ENCODE data around the gene APOC1. TPM values are rescaled to one million over a fixed set of nuclear protein-coding genes. Genes with fewer than 3 reads are reported as not detected.

Gene APOC1
- total RNA-seq, 4 donors from 2014 or later, result 3.0 to 7.4 (median 3.5) TPM; not detected in 1

DNA sequence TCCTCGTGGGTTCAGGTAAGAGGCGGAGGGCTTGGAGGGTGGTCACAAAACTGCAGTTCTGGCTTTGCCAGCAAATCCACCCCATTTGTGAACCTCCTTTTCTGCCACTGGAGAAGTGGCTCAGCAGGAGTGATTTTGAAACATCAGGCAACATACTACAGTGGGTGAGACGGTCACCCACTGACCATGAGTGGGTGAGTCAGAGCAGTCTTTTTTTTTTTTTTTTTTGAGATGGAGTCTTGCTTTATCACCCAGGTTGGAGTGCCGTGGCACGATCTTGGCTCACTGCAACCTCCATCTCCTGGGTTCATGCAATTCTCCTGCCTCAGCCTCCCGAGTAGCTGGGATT is 20.4 kb upstream of the APOC1 start:
- no peak overlapping the region for H3K4me3 ChIP-seq
- no peak for TF ChIP-seq POLR2A (IDR thresholded peaks at IDR 0.05)
- TF ChIP-seq, protein P1, sequence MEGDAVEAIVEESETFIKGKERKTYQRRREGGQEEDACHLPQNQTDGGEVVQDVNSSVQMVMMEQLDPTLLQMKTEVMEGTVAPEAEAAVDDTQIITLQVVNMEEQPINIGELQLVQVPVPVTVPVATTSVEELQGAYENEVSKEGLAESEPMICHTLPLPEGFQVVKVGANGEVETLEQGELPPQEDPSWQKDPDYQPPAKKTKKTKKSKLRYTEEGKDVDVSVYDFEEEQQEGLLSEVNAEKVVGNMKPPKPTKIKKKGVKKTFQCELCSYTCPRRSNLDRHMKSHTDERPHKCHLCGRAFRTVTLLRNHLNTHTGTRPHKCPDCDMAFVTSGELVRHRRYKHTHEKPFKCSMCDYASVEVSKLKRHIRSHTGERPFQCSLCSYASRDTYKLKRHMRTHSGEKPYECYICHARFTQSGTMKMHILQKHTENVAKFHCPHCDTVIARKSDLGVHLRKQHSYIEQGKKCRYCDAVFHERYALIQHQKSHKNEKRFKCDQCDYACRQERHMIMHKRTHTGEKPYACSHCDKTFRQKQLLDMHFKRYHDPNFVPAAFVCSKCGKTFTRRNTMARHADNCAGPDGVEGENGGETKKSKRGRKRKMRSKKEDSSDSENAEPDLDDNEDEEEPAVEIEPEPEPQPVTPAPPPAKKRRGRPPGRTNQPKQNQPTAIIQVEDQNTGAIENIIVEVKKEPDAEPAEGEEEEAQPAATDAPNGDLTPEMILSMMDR (IDR thresholded peaks at IDR 0.05), result no peak
- H3K27me3 ChIP-seq, result no peaks in the 10 kb centered on the region
- H3K4me1 ChIP-seq, result peaks cover 4 to 14% of the 10 kb centered on the region in 2 donors
- H3K9me3 ChIP-seq, result no peaks in the 10 kb centered on the region
- intact Hi-C loops (cut with DNase I; ENCODE audit: low total_unique reads), result no loop called here
- DNase-seq, result no peak
- H3K36me3 ChIP-seq, result no peaks in the 10 kb centered on the region
- no peak overlapping the region for H3K27ac ChIP-seq

DNA sequence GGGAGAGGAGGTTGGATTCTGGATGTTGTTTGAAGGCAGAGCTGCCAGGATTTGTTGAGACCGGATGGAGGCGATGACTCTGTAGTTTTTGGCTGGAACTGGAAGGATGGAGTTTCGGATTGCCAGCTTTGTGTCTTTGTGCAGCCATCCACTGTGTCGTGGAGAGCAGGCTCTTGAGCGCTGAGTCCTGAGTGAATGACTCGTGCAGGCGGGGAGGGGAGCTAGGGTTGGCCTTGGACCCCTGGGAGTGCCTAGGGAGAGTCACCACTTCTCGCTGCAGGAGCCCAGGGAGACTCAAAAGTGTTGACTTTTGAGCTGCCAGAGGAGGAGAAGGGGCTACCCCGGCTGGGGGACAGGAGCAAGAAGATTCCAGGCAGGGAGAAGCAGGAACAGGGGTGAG is 19.5 kb upstream of the APOC1 start:
- peaks cover 0 to 10% of the 10 kb centered on the region in 2 donors for H3K4me1 ChIP-seq
- no peak for TF ChIP-seq POLR2A (IDR thresholded peaks at IDR 0.05)
- TF ChIP-seq, protein P1 (IDR thresholded peaks at IDR 0.05), result no peak
- H3K27me3 ChIP-seq, result no peaks in the 10 kb centered on the region
- no peak for DNase-seq
- no peak overlapping the region for H3K4me3 ChIP-seq
- H3K27ac ChIP-seq, result no peak overlapping the region
- intact Hi-C loops (cut with DNase I; ENCODE audit: low total_unique reads), result no loop called here
- no peaks in the 10 kb centered on the region for H3K9me3 ChIP-seq
- no peaks in the 10 kb centered on the region for H3K36me3 ChIP-seq

DNA sequence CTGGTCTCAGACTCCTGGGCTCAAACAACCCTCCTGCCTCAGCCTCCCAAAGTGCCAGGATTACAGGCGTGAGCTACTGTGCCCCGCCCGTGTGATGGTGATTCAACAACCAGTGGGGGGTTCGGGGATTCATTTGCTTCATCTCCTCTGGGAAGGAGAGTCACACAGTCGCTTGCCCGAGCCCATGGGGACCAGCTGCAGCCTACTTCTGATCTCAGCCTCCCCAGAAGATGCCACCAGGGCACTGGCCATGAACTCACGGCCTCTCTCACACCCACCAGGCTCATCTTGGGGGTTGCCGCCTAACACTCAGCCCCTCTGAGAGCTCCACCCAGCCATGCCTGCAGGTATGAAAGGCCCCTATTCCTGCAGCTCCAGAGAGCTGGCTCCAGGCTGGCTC is 16.6 kb upstream of the APOC1 start:
- Histone ChIP-seq H3K36me3 (no peaks in the 10 kb centered on the region), H3K27me3 (no peaks in the 10 kb centered on the region)

DNA sequence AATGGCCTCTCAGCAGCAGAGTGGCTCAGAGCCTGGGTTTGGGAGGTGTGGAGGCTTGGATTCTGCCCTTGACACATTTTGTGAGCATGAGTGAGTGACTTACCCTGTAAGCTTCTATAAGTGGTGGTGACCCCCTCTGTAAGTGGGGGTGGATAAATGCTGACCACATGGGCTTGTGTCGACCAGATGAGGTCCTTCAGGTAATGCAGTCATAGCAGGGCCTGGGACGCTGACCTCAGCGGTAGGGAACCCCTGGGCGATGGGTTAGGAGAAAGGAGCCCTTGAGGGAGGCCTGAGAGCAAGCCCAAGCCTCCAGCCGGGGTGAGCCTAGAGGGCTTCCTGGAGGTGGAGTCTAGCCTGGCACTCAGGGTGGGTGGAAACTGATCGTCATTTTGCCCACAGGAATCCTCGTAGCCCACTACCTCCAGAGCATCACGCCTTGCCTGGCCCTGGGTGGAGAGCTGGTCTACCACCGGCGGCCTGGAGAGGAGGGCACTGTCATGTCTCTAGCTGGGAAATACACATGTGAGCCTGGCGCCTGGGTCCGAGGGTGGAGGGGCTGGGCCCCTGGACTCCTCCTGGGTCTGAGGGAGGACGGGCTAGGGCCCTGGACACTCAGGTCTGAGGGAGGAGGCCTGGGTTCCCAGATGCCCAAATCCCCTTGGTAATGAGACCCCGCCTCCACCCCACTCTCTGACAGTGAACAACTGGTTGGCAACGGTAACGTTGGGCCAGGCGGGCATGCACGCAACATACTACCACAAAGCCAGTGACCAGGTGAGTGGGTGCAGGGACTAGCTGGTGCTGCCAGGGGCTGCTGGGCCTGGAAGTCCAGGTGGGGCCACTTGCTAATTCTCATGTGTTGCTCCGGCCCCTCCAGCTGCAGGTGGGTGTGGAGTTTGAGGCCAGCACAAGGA is 13.8 kb upstream of the APOC1 start:
- Histone ChIP-seq H3K4me3 (no peak overlapping the region), H3K36me3 (no peaks in the 10 kb centered on the region), H3K27ac (no peak overlapping the region), H3K4me1 (no peaks in the 10 kb centered on the region), H3K27me3 (no peaks in the 10 kb centered on the region), H3K9me3 (no peaks in the 10 kb centered on the region)
- TF ChIP-seq, protein P1 (IDR thresholded peaks at IDR 0.05), result no peak
- TF ChIP-seq POLR2A (IDR thresholded peaks at IDR 0.05), result no peak
- intact Hi-C loops (cut with DNase I; ENCODE audit: low total_unique reads), result no loop called here
- no peak for DNase-seq

More for the DNA sequence above, 16.6 kb upstream of the APOC1 start:
- DNase-seq, result no peak
- Histone ChIP-seq H3K9me3 (no peaks in the 10 kb centered on the region), H3K4me3 (no peak overlapping the region), H3K27ac (no peak overlapping the region), H3K4me1 (no peaks in the 10 kb centered on the region)
- intact Hi-C loops (cut with DNase I; ENCODE audit: low total_unique reads), result no loop called here
- no peak for TF ChIP-seq POLR2A (IDR thresholded peaks at IDR 0.05)
- TF ChIP-seq, protein P1 (IDR thresholded peaks at IDR 0.05), result no peak

DNA sequence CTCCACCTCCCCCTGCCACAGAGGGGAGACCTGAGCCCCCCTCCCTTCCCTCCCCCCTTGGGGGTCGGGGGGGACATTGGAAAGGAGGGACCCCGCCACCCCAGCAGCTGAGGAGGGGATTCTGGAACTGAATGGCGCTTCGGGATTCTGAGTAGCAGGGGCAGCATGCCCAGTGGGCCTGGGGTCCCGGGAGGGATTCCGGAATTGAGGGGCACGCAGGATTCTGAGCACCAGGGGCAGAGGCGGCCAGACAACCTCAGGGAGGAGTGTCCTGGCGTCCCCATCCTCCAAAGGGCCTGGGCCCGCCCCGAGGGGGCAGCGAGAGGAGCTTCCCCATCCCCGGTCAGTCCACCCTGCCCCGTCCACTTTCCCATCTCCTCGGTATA is 11.2 kb upstream of the APOC1 start:
- intact Hi-C loops (cut with DNase I; ENCODE audit: low total_unique reads), result no loop called here
- H3K9me3 ChIP-seq, result no peaks in the 10 kb centered on the region
- H3K27me3 ChIP-seq, result peaks cover 0 to 5% of the 10 kb centered on the region in 2 donors
- DNase-seq, result no peak
- H3K36me3 ChIP-seq, result no peaks in the 10 kb centered on the region
- no peaks in the 10 kb centered on the region for H3K4me1 ChIP-seq
- TF ChIP-seq, protein P1 (IDR thresholded peaks at IDR 0.05), result no peak
- no peak for TF ChIP-seq POLR2A (IDR thresholded peaks at IDR 0.05)
- no peak overlapping the region for H3K4me3 ChIP-seq
- no peak overlapping the region for H3K27ac ChIP-seq

Measured in uterus (tissue), 4 donors.